ENCODE results near the gene SPSB1.

SPSB1 gene

DNA sequence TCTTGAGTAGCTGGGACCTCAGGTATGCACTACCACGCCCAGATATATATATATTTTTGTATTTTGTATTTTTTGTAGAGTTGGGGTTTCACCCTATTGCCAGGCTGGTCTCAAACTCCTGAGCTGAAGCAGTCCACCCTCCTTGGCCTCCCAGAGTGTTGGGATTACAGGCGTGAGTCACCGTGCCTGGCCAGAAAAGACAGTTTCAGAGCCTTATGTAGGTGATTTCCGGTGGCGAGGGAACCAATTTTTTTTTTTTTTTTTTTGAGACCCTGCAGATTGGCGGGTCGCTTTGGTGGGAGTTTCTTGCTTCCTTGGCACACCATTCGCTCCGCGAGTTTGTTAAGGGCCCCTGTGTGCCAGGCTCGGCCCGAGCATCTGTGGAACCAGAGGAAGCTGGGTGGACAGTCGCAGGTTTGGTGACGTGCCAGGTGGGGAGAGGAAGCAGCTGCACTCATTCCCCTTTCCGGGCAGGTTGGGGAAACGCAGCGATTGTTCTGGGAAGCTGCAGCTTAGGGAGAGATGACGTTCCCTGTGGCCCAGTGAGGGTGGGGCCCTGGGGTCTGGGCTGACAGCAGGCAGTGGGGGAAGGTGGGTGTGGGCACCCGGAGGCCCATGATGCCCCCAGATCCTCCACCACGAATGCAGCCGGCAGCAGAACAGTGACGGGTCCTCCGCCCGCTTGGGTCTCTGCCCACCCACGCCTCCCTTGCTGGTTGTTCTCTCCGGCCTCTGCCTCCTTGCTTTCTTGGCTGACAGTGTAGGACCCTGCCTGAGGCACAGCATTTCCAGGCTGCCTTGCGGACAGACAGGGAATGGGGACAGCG is 25.1 kb downstream of the SPSB1 start:
- DNase-seq (ENCODE audit: low read depth, low spot score): no peak

DNA sequence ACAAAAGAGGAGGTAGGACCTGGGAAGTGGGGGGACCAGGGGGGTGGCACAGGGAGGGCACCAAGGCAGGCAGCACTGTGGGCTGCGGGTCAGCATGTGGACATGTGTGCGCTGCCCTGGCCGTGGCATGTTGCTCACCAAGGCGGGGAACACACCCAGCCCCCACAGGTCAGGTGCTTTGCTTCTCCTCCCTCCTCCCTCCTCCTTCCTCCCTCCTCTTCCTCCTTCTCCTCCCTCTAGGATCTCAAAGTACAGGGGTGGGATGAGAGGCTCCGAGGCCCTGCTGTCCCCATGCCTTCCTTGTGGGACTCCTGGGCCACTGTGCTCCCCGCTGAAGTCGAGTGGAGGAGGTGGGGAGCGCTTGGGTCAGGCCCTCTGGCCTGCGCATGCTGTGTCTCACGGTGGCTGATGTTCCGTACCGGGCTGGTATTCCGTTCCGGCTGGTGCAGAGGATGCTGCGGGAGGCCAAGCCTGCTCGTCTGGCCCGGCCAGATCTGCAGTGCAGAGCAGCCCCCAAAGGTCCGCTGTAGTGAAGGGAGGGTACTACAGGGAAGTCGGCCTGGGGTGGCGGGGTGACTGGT is 26.6 kb downstream of the SPSB1 start:
- DNase-seq (ENCODE audit: low read depth, low spot score): no peak

DNA sequence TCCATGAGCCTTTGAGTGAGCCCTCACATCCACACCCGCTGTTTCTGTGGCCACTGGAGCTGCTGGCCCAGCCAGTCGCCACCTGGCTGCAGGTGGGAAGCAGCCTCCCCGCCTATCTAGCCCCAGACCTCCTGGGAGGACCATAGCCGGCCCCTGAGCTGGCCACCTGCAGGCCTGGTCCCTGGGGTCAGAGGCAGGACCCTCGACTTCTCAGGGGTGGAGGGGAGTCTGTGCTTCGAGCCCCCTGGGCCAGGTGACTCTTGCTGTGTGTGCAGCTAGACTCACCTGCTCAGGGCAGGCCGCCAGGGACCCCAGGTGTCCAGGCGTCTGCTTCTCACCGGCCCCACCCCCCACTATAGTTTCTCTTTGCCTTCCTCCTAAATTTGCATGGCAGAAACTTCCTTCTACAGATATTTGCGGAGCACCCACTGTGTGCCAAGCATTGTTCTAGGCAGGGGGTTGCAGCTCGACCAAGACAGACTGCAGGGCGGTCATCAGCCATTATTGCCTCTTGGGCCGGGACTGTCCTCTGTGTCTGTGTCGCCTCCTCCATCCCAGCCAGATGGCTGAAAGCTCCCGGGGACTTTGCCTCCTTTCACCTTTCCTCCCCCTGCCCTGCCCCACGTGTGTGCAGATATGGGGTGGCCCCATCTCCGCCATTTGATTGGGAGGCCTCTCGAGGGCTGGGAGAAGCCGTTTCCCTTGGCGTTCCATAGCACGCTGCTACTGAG is 27.3 kb downstream of the SPSB1 start:
- no peak for DNase-seq (ENCODE audit: low read depth, low spot score)

DNA sequence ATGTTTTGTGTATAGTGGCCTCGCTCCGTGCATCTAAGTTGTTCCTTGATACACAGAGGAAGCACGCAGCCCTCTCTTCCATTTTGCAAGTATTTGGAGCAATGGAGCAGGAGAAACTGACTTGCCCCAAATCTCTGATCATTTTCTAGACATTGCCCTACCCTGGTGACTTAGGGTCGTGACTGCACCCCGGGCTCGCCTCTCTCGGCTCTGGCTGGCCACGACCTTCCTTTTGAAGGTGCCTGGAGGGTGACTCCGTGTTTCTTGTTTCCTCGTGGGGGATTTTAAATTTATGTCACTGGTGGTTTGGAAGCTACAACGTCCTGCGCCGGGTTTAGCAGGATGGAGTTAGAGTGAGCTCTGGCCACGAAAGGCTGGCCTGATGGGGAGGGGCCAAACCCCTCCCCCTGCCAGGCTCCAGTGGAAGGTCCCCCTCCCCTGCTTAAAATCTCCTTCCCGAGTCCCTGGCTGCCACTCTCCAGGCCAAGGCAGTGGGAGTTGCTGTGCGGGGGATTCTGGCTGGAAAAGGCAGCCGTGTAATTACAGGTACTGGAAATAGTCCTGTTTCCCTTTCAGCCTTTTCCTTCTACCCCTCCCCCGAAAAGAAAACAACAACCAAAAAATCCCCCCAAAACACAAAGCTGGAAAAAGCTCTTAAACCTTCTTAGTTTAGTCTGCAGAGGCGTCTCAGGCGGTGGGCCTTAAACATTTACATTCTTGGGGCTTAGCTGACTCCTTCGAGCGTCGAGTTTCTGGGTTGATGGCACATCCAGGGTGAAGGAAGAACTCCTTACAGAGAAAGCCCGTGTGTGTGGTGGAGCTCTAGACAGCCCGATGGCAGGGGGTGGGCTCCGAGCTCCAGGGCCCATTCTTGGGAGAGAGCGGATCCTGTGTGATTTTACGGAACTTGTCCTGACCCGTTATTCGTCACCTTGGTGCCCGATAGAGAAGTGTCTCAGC is 28.1 kb downstream of the SPSB1 start:
- DNase-seq (ENCODE audit: low read depth, low spot score): no peak

DNA sequence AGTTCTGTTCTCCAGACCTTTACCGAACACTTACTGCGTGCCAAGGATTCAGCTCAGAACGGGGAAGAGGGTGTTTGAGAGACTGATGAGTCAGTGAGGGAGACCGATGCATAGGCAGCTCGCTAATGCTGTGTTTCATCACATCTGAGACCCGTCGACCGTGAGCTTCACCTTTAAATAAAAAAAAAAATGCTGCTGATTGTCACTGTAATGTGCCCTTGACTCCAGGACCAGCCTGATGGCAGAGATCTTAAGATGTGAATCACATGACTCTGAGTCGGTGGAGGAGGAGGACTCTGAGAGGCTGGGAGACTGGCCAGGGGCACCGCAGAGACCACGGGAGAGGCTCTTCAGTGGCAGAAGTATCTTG is 28.8 kb downstream of the SPSB1 start:
- DNase-seq (ENCODE audit: low read depth, low spot score): no peak

DNA sequence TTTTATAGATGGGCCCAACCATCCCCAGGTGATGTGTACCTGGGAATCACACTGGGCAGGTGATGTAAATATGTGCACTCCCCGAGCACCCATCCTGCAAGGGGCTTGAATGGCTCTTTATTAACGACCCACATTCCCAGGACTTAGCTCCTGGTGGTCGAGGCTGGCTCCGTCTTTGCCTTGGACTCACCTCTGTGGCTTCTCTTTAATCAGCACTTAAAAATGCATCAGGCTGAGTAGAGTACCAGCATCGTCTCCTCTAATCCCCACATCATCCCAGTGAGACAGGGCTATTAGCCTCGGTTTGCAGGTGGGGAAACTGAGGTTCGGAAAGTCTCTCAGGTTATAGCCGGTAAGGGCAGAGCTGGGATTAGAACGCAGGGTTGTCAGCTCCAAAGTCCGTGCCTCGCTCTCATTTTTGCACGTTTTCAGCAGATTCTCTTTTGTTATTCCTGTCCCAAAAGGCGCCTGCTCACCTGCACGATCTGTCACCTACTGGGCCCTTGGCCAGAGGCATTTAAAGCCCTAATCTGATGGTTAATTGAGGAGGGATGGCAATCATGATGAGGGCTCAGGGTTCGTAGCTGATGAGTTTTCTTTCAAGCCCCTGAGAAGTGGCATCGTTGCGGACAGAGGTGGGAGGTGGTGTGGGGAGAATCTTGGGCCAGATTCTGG is 29.4 kb downstream of the SPSB1 start:
- no peak for DNase-seq (ENCODE audit: low read depth, low spot score)

DNA sequence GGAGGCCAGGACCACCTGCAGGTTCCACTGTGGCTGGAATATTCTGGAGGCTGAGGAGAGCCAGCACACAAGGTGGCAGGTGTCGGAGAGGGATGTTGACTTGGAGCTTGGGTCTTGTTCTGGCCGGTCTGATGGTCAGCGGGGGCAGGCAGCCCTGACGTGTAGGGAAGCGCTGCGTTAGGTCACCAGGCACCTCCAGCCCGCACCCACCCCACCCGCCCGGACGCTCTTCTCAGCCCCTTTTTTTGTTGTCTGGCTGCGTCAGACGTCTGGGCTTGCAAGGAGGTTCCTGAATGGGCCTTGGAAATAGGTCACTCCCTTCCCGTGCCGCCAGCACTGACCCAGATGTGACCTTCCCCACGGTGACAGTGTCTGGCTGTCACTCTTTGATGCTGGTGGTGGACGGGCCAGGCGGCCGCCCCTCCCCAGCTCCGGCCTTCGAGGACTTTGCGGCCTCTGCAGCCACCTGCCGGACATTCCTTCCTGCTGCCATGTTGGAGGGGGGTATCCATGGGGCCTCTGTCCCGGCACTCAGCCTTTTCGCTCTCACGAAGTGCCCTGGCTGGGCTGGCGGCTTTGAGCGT is 30.1 kb downstream of the SPSB1 start:
- DNase-seq (ENCODE audit: low read depth, low spot score): no peak

DNA sequence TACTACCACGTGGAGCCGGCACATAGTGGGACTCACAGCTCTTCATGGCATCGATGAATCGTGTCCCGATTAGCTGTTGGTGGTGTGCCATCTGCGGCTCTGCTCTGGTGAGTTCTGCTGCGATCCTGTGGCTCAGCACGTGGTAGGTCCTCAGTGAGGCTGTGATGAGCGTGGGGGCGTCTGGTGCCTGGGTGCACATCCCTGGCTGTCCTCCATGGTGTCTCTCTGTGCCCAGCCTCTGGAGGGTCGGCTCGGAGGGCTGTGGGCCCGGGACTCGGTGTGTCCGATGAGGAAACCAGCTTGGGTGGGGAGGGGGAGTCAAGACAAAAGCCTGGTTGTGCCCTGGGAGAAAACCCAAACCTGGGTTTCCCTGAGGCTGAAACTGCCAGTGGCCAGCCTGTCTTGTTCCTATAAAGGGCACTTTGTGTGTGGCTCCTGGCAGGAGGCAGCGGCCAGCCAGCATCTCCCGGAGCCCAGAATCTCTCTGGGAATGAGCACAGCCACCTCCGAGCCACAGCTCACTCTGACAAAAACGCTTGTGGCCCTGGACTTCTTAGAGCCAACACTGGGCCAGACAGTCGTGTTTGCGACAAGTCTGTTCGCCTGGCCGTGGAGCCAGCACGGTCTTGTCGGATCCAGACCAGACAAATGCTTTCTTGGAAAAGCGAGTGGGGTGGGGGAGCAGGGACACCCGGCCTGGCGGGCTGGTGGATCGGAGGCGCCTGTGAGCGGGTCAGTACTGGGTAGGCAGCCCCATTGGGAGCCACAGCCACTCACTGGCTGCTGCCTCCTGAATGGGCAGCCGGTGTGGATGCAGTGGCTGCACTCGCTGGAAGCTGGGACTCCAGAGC is 31.8 kb downstream of the SPSB1 start:
- DNase-seq (ENCODE audit: low read depth, low spot score): no peak

DNA sequence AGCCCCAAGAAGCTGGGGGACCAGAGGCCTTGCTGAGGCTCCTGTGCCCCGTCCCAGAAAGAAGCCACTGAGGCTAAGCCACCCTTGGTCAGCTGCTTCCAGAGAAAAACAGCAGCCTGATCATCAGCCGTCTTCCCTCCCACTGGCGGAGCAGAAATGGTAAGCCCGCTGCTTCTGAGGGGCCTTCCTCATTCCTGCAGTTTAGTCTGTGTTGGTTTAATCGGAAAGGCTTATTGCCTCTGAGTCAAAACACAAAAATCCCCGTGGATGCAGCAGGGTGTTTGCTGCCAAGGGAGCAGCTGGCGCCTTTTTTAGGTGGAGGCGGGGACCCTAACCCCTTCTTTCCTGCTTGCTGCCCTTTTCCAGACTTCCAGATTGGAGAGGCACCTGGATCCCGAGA is 33.9 kb downstream of the SPSB1 start:
- DNase-seq (ENCODE audit: low read depth, low spot score): no peak

DNA sequence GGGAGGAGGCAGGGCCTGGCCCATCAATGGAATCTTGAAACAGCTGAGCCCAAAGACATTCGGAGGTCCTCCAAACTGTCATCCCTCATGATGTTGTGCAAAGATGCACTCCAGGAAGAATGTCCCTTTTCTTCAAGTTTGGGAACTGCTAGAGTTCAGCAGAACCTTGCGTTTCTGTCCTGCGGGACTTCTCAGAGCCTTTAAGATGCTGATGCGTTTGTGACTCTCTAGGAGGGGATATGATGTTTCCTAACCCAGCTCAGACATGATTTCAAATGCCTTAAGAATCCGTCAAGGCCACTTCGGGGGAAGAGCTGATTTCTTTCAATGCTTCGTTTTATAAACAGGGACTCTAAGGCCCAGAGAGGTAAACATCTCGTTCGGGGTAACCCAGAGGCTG is 35.5 kb downstream of the SPSB1 start:
- no peak for DNase-seq (ENCODE audit: low read depth, low spot score)

DNA sequence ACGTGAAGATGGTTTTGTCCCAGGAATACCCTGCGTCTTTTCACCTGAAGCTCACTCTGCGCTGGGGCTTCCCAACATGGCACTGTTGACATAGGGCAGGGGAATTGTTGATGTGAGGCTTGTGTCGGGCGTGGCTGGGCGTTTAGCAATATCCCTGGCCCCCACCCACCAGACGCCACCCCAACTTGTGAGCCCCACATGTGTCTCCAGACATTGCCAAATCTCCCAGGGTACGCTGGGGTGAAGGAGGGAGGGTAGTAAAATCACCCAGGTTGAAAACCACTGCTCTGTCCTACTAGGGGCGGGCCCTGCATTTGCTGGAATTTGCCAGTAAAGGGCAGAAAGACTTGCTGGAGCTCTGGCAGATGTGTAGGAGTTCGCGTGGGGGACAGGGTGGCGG is 36.0 kb downstream of the SPSB1 start:
- no peak for DNase-seq (ENCODE audit: low read depth, low spot score)

DNA sequence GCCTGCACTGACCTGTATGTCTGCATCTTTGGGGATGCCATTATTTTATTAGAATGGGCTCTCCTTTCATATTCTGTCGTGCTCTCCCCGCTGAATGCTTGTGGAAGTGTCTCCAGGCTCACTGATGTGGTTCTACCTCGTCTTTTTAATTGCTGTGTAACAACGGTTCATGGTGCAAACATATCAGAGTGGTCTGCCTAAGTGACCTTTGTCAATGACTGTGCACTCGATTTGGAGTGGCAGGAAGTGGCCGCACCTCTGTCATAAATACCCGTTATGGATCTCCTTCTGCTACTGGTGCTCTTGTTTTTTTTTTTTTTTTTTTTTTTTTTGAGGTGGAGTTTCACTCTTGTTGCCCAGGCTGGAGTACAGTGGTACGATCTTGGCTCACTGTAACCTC is 38.3 kb downstream of the SPSB1 start:
- DNase-seq (ENCODE audit: low read depth, low spot score): no peak

DNA sequence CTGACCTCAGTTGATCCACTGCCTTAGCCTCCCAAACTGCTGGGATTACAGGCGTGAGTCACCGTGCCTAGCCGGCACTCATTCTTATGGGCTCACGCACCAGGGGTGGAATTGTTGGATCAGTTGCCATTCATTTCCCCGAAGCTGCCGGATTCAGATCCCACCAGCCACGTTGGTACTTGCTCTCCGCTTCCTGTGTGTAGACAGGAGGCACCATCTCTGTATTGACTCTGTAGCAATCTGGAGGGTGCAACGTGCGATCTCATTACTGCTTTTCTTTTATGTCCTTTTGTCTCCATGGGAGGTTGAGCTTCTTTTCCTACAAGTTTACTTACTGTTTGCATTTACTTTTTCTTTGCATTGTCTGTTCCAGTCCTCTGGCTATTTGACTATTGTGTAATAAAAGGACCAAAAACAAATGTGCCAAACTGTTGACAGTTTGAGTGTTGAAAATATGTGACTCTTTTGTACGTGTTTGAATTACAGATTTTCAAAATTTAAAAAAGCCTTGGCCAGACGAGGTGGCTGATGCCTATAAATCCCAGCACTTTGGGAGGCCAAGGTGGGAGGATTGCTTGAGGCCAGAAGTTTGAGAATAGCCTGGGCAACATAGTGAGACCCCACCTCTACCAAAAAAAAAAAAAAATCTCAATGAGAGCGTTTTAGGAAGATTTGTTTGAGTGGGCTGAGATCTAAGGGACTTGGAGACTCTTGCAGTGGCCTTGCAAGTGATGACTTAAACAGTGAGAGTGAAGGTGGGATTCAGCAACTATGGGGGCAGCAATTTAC is 39.1 kb downstream of the SPSB1 start:
- DNase-seq (ENCODE audit: low read depth, low spot score): no peak

DNA sequence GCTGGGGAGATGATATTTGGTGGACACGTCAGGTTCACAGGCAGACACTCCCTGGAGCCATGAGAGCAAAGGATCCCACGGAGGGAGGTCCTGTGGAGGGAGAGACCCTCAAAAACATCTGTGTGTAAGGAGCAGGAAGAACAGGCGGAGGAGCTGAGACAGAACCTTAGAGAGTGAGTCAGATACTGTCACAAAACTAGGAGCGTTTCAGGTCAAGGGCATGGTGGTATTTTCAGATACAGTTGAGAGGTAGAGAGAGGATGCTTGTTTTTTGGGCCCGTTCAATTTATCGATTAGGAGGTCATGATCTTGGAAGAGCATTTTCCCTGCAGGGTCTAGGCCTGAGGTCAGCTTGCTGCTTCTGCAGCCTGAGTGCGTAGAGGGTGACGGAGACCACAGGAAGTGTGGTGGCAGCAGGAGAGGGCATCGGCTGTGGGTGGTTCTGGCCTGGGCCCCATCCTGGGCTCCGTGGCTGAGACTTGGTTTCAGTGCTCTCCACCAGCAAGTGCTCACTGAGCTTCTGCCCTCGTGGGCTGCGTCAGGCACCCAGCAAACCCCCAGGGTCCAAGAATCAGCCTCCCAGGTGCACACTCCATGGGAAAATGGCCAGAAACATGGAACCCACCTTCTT is 39.9 kb downstream of the SPSB1 start:
- no peak for DNase-seq (ENCODE audit: low read depth, low spot score)

DNA sequence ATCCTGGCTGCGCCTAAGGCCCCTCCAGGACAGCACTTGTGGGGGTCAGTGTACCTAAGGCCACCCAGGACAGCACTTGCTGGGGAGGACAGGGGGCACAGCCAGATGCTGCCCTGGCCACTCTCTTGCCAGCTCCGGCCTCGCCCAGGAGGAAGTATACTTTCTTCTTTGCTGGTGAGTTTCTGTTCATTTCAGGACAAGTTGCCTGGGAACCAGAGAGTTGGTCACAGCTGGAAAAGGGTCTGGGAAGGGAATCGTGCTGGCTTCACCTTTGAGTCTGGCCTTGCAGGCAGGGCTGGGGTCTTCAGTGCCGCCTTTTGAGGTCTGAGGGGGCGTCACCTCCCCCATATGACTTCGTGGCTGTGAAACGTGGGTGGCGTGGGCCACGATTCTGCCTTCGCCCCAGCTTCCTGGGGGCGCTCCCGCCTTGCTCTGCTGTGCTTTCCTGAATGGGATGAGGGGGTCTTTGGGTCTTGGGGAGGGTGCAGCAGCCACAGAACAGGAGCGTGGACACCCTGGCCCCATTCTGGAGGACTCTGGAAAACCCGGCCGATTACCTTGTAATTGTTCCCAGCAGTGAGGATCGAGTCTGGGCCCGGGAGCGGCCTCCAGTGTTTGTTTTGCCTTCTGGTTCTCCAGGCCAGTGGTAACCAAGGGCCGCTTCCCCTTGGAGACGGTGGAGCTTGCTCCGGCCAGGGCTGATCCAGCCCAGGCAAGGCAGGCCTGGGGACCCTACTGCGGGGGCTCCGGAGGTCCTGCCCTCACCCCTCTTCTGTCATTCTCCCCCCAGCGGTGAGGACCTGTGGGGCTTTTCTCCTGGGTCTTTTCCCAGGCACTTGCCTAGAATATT is 45.9 kb downstream of the SPSB1 start:
- DNase-seq (ENCODE audit: low read depth, low spot score): no peak

DNA sequence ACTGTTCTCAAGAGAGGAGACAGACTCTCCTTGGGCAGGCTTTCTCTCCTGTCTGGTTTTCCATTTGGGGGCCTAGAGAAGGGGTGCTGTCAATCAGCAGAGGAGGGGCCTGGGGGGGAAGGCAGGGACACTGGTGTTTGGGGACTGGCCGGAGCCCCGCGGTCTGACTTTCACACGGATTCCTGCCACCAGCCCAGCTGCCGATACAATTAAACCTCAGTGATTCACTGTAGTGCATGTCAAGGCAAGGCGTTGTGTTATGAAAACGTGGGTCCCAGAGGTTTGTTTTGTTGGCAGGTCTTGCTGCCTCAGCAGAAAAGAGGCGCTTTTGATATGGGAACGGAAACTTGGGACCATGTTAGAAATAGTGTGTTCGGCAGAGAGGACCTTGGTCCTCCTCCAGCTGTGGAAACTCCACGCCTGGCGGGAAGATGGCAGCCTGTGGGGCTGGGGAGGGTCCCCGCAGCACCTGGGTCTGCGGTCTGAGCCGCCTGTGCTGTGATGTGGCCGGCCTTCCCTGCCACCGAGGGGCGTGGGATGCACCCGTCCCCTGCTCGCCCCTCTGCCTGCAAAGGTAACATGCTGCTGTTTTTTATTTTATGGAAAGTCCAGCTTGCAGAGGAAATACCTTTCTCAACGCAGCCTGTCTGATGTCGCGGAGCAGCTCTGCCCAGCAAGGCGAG is 47.6 kb downstream of the SPSB1 start:
- no peak for DNase-seq (ENCODE audit: low read depth, low spot score)

DNA sequence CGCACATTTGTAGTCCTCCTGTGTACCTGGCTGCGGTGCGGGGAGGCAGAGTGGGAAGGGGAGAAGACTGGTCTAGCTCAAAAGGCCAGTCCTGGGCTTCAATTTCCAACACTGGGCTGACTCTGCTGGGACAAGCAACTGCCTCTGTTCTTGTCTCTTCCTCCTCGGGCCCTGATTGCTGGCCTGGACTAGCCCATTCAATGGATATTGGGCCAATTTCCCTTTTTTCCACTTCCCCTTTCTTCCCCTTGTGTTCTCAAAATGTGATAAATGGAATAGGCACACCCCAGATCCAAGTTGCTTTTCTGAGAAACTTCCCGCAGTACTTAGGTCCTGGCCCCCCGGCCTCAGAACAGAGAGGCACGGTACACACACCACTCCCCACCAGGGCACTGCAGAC is 48.2 kb downstream of the SPSB1 start:
- no peak for DNase-seq (ENCODE audit: low read depth, low spot score)

Data from smooth muscle cell of the brain vasculature (primary cell).